GM12875 (cell line): Measurements from ENCODE around the gene LRRC4.

Experiments
- H3K4me3 ChIP-seq: one replicate; pipeline ENCODE4 v1.5.1; 2011; ENCODE audit warnings: low read depth, low read length, control low read depth
- TF ChIP-seq, protein P1 (sequence below): IDR thresholded peaks from 2 replicates; pipeline ENCODE4 v1.5.1; 2011; ENCODE audit warnings: low read depth, mild to moderate bottlenecking, control low read depth, inconsistent platforms, low read length, moderate library complexity, borderline replicate concordance; ENCODE audit not compliant: insufficient read depth

The LRRC4 gene

DNA sequence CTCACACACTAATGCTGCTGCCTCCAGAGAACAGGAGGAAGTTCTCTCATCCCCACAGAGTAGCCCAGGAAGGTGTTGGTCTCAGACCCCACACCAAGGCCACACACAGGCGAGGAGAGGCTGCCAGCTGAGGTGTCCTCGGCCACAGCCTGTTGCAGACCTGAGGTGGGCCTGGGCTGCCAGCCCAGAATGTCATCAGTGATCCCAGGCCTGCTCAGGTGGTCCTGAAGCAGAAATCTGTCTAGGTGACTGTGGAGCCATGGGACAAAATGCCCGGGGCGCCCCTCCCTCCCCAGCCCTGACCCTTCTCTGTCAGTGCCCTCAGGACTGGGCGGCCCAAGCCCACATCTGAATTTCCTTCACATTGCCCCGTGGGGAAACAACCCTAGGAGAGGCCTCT is 43.5 kb upstream of the LRRC4 start:
- TF ChIP-seq, protein P1, sequence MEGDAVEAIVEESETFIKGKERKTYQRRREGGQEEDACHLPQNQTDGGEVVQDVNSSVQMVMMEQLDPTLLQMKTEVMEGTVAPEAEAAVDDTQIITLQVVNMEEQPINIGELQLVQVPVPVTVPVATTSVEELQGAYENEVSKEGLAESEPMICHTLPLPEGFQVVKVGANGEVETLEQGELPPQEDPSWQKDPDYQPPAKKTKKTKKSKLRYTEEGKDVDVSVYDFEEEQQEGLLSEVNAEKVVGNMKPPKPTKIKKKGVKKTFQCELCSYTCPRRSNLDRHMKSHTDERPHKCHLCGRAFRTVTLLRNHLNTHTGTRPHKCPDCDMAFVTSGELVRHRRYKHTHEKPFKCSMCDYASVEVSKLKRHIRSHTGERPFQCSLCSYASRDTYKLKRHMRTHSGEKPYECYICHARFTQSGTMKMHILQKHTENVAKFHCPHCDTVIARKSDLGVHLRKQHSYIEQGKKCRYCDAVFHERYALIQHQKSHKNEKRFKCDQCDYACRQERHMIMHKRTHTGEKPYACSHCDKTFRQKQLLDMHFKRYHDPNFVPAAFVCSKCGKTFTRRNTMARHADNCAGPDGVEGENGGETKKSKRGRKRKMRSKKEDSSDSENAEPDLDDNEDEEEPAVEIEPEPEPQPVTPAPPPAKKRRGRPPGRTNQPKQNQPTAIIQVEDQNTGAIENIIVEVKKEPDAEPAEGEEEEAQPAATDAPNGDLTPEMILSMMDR: no peak
- H3K4me3 ChIP-seq: no peak overlapping the region

DNA sequence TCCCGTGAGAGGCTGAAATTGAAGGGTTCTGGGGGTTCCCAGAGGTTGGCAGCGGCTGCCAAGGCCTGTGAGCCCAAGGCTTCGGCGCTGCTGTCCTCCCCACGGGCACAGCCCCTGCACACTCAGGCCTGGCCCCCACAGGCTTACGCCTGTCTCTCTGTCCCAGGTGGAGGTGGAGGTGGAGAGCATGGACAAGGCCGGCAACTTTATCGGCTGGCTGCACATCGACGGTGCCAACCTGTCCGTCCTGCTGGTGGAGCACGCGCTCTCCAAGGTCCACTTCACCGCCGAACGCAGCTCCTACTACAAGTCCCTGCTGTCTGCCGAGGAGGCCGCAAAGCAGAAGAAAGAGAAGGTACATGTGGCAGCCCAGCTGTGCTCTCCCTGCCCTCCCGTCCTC is 43.1 kb upstream of the LRRC4 start:
- no peak overlapping the region for H3K4me3 ChIP-seq
- TF ChIP-seq, protein P1: no peak

DNA sequence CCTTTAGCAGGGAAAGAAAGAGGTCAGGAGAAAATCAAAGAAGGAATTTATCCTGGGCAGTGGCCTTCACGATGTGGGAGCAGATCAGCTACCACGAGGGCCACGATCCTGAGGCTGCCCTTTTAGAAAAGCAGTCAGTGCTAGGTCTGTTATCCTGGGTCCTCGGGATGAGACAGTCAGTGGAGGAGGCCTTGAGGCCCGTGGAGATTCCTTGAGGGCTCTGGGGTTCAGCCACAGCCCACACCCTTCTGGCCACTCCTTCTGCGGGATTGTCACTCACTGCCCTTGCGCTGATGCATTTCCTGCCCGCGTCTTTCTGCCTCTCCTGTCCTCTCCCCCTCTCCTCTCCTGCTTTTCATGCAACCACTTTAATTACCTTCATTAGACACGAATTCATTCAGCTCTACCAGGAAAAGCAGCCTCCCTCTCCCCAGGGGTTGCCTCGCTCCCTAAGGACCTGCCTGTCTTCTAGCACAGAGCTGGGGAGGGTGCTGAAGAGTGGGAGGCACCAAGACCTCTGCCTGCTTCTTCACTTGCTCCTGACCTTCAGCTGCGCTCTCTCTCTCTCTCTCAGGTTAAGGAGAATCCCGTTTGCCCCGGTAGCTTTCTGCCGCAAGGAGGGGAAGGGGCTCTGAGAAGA is 42.6 kb upstream of the LRRC4 start:
- TF ChIP-seq, protein P1: no peak
- H3K4me3 ChIP-seq: no peak overlapping the region

DNA sequence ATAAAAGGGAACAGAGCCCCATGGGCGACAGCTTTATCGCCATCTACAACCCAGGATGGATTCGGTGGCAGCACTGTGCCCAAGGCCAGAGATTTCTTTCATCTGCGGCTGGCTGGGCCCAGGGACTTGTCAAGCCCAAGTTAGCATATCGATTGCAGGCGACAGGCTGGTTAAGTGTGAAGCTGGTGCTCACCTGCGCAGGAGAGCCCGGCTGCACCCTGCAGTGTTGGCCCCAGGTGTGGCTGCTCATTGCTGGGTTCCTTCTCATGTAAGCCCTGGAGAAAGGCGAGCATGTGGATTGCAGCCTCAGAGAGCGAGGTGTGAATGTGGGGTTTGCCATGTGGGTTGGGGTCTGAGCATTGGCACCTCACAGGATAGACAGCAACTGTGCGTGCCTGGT is 40.6 kb upstream of the LRRC4 start:
- TF ChIP-seq, protein P1: no peak
- H3K4me3 ChIP-seq: no peak overlapping the region

DNA sequence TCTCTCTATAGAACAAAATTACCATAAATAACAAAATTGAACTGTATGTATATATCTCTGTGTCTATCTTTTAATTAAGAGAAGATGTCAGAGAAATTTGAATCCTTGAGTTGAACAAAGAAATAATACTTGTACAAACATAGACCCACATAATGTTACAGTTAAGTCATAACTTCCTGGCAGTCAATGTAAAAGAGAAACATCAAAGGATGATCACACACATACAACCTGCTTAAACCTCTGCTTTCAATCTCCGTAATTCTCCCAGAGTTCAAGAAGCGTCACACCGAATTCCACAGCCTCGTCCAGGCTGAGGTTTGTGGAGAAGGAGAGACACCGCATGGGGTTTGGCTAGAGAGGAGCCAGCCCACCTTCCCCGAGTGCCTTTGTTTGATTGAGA is 40.1 kb upstream of the LRRC4 start:
- no peak overlapping the region for H3K4me3 ChIP-seq
- TF ChIP-seq, protein P1: no peak

DNA sequence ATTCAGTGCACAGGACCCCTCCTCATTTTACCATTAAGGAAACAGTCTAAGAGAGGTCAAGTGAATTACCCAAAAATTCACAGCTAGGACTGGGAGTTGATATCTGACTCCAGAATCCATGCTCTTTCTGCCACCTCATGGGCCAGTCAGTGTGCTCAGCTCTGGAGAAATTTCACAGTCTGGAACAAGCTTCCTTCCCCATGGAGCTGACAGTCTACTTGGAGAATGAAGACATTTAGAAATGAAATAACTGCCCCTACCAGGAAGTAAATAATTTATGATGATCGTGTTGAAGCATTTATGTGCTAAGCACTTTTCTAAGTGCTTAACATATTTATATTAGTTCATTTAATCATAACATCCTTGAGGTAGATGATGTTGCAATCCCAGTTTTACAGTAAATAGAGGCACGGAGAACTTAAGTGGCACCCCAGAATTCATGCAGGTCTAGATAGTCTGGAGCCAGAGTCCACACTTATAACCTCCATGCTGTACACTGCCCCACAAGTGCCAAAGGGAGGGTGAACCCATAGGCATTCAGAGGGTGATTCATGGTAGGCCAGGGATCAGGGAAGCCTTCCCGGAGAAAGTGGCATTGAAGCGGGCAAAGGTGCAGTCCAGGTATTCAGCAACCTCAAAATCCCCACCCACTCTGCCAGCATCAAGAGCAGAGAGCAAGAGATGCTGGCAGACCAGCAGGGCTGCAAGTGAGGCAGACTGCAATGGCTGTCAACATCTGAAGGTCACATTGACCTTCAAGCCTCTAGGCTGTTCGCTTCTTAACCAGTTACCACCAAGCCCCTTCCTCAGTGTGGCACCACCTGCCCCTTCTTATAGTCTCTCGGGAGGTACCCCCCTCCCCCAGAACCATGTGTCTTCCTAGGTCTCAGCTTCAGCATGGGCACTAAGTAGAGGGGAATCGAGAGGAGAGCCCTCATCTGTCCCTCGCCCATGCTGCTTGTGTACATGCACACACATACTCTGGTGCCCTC is 38.4 kb upstream of the LRRC4 start:
- TF ChIP-seq, protein P1: no peak
- H3K4me3 ChIP-seq: no peak overlapping the region

DNA sequence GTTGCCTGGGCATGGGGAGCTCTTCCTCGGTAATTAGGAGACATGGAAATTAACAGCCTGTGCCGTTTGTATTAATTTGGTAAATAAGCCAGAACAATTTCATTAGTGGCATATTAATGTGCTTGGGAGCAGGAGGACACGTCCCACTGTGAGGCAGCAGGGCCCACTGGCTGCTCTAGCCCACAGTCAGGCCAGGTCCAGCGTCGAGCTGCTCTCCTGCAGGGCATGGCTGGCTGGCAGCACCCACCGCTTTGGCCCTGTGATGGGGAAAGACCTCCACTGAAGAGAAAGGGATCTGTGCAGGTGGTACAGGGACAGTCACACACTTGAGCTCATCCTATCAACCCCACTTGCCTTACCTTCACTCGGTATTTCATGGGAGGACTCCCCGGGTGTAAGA is 37.5 kb upstream of the LRRC4 start:
- TF ChIP-seq, protein P1: no peak
- H3K4me3 ChIP-seq: no peak overlapping the region
